ENCODE measurements around the gene SGPP2. TPM values are rescaled to one million over a fixed set of nuclear protein-coding genes. Genes with fewer than 3 reads are reported as not detected.

SGPP2 gene
- polyA plus RNA-seq, 6 donors from 2014 or later = 0.15 to 0.17 TPM; not detected in 4

DNA sequence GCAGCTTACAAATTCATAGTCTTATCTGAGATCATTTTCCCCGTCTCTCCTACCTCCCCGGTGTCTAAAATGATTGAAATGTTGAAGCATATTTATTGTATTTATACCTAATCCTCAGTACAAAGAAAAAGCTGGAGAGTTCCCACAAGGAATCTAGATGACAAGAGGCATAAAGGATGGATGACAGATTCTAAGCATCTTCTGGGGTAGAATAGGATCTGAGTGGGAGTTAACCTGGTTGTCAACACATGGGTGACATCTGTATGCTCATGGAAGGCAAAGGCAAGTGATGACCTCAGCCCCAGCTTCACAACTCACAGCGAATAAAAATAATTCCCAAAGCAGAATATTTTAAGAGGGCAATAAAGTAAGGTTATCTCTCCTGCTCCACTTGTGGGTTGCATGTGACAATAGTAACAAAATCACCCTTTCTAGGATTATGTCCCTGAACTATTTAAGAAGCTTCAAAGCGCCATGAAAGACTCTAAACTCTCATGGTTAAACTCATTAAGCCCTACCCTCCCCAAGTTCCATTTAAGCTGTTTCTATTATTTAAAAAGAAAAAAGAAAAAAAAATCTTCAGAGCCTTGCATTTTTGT is 32.2 kb downstream of the SGPP2 start:
- no peak for ATAC-seq (ENCODE audit: low read depth in 2 of 2)
- no peak overlapping the region for H3K27ac Mint-ChIP-seq
- H3K4me3 Mint-ChIP-seq = no peak overlapping the region
- peaks cover 0 to 18% (median 0%) of the 10 kb centered on the region in 3 donors for H3K27me3 Mint-ChIP-seq
- no peaks in the 10 kb centered on the region for H3K36me3 Mint-ChIP-seq
- H3K4me1 Mint-ChIP-seq = no peaks in the 10 kb centered on the region
- peaks cover 0 to 12% (median 0%) of the 10 kb centered on the region in 7 donors for H3K9me3 Mint-ChIP-seq
- DNase-seq = no peak

DNA sequence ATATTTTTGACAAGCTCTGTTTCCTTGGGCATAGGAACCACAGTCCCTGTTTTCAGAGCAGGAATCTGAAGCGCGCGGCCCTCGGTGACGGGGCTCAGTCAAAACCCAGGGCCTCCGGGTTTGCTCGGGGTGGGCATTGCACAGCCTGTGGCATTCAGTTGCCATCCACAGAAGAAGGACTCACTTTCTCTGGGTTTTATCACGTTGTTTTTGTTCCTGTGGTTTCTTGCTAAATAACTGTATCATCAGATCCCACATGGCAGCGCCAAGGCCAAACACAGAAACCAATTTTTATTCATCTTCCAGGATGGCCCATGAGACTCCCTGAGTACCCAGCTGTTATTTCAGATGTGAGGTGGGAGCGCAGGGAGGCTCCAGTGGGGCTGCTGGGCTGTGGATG is 35.6 kb downstream of the SGPP2 start:
- no peaks in the 10 kb centered on the region for H3K36me3 Mint-ChIP-seq
- peaks cover 0 to 11% (median 0%) of the 10 kb centered on the region in 7 donors for H3K9me3 Mint-ChIP-seq
- no peaks in the 10 kb centered on the region for H3K4me1 Mint-ChIP-seq
- DNase-seq (no peak), ATAC-seq (ENCODE audit: low read depth in 2 of 2) (no peak)
- H3K4me3 Mint-ChIP-seq = no peak overlapping the region
- peaks cover 0 to 8% (median 0%) of the 10 kb centered on the region in 3 donors for H3K27me3 Mint-ChIP-seq
- no peak overlapping the region for H3K27ac Mint-ChIP-seq

DNA sequence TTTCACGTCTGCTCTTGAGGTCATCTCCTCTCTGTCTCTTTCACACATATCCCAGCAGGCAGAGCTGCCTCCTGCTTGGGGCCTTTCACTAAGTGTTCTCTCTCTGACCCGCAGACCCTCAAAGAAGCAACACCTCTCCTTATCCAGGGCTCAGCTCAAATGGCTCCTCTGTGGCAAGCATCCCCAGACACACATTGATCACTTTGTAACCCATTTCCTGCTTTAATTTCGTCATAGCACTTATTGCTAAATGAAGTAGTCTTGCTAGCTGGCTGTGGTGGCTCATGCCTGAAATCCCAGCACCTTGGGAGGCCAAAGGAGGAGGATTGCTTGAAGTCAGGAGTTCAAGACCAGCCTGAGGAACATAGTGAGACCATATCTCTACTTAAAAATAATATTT is 41.4 kb downstream of the SGPP2 start:
- Mint-ChIP-seq H3K9me3 (peaks cover 0 to 5% (median 2%) of the 10 kb centered on the region in 7 donors), H3K4me1 (no peaks in the 10 kb centered on the region), H3K4me3 (no peak overlapping the region), H3K27ac (no peak overlapping the region), H3K27me3 (peaks cover 9 to 16% (median 9%) of the 10 kb centered on the region in 3 donors), H3K36me3 (no peaks in the 10 kb centered on the region)
- DNase-seq (no peak), ATAC-seq (ENCODE audit: low read depth in 2 of 2) (no peak)

DNA sequence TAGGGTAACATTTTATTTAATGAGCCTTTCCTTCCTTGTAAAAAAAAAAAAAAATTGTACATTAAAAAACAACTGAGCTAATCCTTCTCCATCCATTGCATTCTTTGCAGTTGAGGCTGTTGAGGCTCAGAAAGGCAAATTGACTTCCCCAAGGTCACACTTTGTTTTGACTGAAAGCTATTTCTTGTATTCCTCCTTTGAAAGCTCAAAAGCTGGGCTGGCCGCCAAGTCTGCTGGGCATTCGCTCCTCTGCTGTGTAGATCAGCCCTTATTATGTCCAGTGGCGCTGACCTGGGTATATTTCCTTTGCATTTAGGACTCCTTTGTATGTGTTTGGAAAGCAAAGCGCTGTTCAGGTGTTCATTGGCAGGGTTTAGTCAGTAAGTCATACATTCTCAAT is 44.0 kb downstream of the SGPP2 start:
- ATAC-seq (ENCODE audit: low read depth in 2 of 2) = no peak
- Mint-ChIP-seq H3K4me1 (no peaks in the 10 kb centered on the region), H3K36me3 (no peaks in the 10 kb centered on the region), H3K9me3 (peaks cover 0 to 5% (median 0%) of the 10 kb centered on the region in 7 donors), H3K4me3 (no peak overlapping the region), H3K27ac (no peak overlapping the region), H3K27me3 (peaks cover 9 to 11% (median 9%) of the 10 kb centered on the region in 3 donors)
- no peak for DNase-seq

GRCh38 chr2:222470802-222471468 is 46.6 kb downstream of the SGPP2 start:
- Mint-ChIP-seq H3K9me3 (peaks cover 0 to 5% (median 0%) of the 10 kb centered on the region in 7 donors), H3K27me3 (peaks cover 7 to 9% (median 9%) of the 10 kb centered on the region in 3 donors), H3K36me3 (no peaks in the 10 kb centered on the region), H3K27ac (no peak overlapping the region), H3K4me1 (no peaks in the 10 kb centered on the region), H3K4me3 (no peak overlapping the region)
- DNase-seq (no peak), ATAC-seq (ENCODE audit: low read depth in 2 of 2) (no peak)

DNA sequence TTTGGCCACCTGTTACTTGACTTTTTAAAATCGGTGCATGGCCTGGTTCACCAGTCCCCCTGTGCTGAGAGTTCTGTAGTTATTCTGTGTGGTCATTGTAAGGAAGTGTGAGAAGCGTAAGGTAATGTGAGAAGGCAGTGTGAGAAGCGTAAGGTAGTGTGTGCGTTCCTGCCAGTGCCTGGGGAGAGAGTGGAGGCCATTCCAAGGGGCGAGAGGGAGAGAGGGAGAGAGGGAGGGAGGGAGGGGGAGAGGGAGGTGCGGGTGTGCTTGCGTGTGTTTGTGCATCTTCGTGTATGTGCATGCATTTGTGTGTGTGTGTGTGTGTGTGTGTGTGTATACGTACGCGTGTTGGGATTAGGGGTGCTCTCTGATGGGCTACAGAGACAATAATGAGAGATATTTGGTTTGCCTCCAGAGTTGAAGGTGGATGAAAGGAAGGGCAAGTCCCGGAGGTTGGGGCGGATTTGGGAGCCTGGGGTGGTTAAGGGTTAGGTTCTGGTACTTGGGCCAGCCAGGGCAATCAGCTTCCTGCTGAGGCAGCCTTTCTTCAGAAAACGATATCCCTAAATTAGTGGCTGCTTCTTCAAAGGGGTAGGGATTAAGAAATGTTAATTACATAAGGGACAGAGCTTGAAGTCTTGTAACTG is 53.7 kb downstream of the SGPP2 start:
- Mint-ChIP-seq H3K4me1 (no peaks in the 10 kb centered on the region), H3K36me3 (no peaks in the 10 kb centered on the region), H3K4me3 (no peak overlapping the region), H3K9me3 (no peaks in the 10 kb centered on the region), H3K27me3 (peaks cover 0 to 14% (median 12%) of the 10 kb centered on the region in 3 donors), H3K27ac (no peak overlapping the region)
- ATAC-seq (ENCODE audit: low read depth in 2 of 2) (no peak), DNase-seq (no peak)

DNA sequence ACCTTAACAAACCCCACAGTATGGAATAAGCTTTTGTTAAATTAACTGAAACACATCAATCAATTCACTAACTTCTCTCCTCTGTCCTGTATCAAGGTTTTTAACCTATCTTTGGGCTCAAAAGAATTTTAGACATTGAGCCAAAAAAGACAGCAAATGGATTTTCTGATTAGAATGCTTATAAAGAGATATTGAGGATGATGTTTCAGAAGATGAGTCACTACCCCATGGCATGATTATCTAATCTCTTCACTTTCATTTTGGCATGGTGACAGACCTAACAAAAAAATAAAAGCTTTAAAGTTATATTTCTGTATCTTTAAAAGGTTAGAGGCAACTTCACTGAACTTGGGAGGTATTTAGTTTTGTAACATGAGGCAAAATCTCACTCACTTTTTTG is 55.5 kb downstream of the SGPP2 start:
- H3K27ac Mint-ChIP-seq = no peak overlapping the region
- ATAC-seq (ENCODE audit: low read depth in 2 of 2) (no peak), DNase-seq (no peak)
- no peaks in the 10 kb centered on the region for H3K36me3 Mint-ChIP-seq
- no peaks in the 10 kb centered on the region for H3K4me1 Mint-ChIP-seq
- H3K4me3 Mint-ChIP-seq = no peak overlapping the region
- peaks cover 11 to 15% (median 14%) of the 10 kb centered on the region in 3 donors for H3K27me3 Mint-ChIP-seq
- H3K9me3 Mint-ChIP-seq = no peaks in the 10 kb centered on the region

DNA sequence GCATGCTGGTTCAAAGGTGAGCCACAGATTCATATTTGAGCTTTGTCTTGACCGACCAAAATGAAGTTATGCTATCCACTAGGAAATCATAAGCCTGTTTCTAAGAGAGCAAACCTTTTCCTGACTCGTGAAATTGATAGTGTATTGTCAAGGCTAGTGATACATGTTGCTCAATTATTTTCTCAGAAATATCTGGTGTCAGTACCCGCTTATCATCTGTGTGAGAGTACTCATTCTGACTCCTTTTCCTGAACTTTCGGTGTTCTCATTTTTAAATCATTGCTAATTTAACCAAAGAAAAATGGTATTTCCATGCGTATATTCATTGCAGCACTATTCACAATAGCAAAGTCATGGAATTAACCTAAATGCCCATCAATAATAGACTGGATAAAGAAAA is 56.2 kb downstream of the SGPP2 start:
- Mint-ChIP-seq H3K4me3 (no peak overlapping the region), H3K27ac (no peak overlapping the region), H3K27me3 (peaks cover 17 to 20% (median 20%) of the 10 kb centered on the region in 3 donors), H3K9me3 (no peaks in the 10 kb centered on the region), H3K36me3 (no peaks in the 10 kb centered on the region), H3K4me1 (no peaks in the 10 kb centered on the region)
- DNase-seq (no peak), ATAC-seq (ENCODE audit: low read depth in 2 of 2) (no peak)

GRCh38 chr2:222481941-222482340 is 57.6 kb downstream of the SGPP2 start:
- H3K4me3 Mint-ChIP-seq = no peak overlapping the region
- no peaks in the 10 kb centered on the region for H3K4me1 Mint-ChIP-seq
- ATAC-seq (ENCODE audit: low read depth in 2 of 2) (no peak), DNase-seq (no peak)
- peaks cover 17 to 24% (median 20%) of the 10 kb centered on the region in 3 donors for H3K27me3 Mint-ChIP-seq
- no peaks in the 10 kb centered on the region for H3K36me3 Mint-ChIP-seq
- no peak overlapping the region for H3K27ac Mint-ChIP-seq
- H3K9me3 Mint-ChIP-seq = no peaks in the 10 kb centered on the region

- Mint-ChIP-seq H3K4me3 (no peak overlapping the region), H3K36me3 (no peaks in the 10 kb centered on the region), H3K27ac (no peak overlapping the region), H3K4me1 (no peaks in the 10 kb centered on the region), H3K27me3 (peaks cover 17 to 20% (median 17%) of the 10 kb centered on the region in 3 donors), H3K9me3 (no peaks in the 10 kb centered on the region)
- DNase-seq (no peak), ATAC-seq (ENCODE audit: low read depth in 2 of 2) (no peak)
These were observed 59.2 kb downstream of the SGPP2 start for GRCh38 chr2:222483513-222484039.

GRCh38 chr2:222485367-222486211 is 61.2 kb downstream of the SGPP2 start:
- Mint-ChIP-seq H3K27ac (no peak overlapping the region), H3K9me3 (no peaks in the 10 kb centered on the region), H3K36me3 (no peaks in the 10 kb centered on the region), H3K4me3 (no peak overlapping the region), H3K27me3 (peaks cover 16 to 20% (median 17%) of the 10 kb centered on the region in 3 donors), H3K4me1 (no peaks in the 10 kb centered on the region)
- no peak for ATAC-seq (ENCODE audit: low read depth in 2 of 2)
- DNase-seq = no peak

DNA sequence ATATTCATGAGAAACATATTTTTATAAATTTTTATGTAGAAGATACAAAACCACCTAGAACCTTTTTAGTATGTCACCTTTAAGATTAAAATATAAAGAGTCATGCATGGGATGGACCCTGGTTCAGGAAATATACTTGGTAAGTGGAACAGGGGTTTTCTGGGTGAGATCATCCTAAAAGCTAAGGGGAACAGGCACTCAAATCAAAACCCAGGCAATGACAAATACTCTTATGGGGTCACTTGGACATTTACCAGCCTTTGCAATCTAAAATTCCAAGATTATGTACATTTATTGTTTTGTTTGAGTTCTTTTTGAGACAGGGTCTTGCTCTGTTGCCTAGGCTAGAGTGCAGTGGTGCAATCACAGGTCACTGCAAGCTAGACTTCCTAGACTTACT is 65.8 kb downstream of the SGPP2 start:
- H3K9me3 Mint-ChIP-seq = peaks cover 0 to 17% (median 5%) of the 10 kb centered on the region in 7 donors
- H3K4me1 Mint-ChIP-seq = no peaks in the 10 kb centered on the region
- no peak for ATAC-seq (ENCODE audit: low read depth in 2 of 2)
- H3K4me3 Mint-ChIP-seq = no peak overlapping the region
- DNase-seq = no peak
- no peak overlapping the region for H3K27ac Mint-ChIP-seq
- no peaks in the 10 kb centered on the region for H3K36me3 Mint-ChIP-seq
- peaks cover 2 to 7% (median 3%) of the 10 kb centered on the region in 3 donors for H3K27me3 Mint-ChIP-seq

DNA sequence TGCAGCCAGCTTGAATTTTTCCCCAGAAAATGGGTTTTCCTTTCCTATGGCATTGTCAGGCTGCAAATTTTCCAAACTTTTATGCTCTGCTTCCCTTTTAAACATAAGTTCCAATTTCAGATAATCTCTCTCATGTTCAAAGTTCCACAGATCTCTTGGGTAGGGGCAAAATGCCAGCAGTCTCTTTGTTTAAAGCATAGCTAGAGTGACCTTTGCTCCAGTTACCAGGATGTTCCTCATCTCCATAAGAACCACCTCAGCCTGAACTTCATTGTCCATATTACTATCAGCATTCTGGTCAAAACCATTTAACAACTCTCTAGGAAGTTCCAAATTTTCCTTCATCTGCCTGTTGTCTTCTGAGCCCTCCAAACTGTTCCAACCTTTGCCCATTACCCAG is 68.3 kb downstream of the SGPP2 start:
- H3K4me3 Mint-ChIP-seq = no peak overlapping the region
- DNase-seq (no peak), ATAC-seq (ENCODE audit: low read depth in 2 of 2) (no peak)
- peaks cover 0 to 17% (median 5%) of the 10 kb centered on the region in 7 donors for H3K9me3 Mint-ChIP-seq
- peaks cover 0 to 5% (median 0%) of the 10 kb centered on the region in 3 donors for H3K27me3 Mint-ChIP-seq
- H3K36me3 Mint-ChIP-seq = no peaks in the 10 kb centered on the region
- H3K27ac Mint-ChIP-seq = no peak overlapping the region
- no peaks in the 10 kb centered on the region for H3K4me1 Mint-ChIP-seq
